ENCODE measurements around the gene BCAR1. TPM values are rescaled to one million over a fixed set of nuclear protein-coding genes. Genes with fewer than 3 reads are reported as not detected.

The BCAR1 gene
- polyA plus RNA-seq, 2 of the 4 experiments (the other 2 are of a cell fraction): 10.2 to 35.8 TPM

DNA sequence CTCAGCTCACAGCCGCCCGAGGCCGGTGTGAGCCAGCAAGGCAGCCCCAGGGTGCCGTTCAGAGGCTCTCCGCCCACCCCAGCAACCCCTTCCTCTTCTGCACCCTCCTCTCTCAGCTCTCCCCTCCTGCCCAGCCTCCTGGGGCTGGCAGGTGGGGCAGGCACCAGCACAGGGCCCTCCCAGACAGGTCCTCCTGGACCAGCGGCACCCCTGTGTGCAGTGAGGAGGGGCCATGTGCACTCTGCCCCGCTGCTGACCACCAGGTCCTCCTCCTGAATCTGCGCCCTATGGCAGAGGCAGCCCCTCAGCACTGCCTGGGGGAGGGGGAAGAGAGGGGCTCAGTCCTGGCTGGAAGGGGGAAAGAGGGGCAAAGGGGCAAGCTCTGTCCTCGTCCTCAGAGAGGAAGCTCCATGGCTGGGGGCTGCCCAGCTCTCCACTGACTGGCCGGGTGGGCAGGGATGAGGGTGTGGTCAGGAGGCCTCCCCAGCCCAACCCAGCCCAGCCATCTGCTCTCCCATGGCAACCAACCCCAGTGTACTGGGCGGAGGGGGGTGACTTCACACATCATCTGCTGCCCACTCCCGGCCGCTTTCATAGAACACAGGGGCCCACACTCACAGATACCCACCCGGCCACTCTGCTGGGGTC is 5.4 kb upstream of the BCAR1 start:
- FAIRE-seq: no peak
- POLR2A ChIA-PET: interaction anchor here (1.0 kb wide), 1 partner anchor 10 kb away, joined by 3 read pairs; no protein-coding TSS in a partner anchor

DNA sequence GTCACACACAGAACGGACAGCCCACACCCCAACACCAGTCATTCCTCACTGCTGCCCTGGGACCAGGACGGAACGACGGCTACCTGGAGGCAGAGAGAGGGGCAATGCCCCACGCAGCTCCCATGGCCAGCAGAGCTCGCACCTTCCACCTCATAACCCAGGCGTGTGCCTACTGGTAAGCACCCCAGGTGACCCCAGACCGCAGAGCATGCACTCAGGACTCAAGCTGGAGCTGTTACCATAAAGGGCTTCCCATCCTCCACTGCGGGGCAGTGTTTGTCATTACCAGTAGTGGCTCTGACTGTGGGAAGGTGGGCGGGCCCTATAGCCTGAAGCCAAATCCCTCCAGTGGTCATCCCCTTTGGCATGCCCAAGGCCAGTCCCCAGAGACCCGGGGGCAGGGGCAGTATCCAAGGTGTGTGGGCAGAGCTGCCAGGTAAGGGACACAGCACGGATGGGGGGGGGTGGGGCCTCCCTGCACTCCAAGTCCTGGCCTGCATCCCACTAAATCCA is 4.7 kb upstream of the BCAR1 start:
- TF ChIP-seq CHD4 (IDR thresholded peaks at IDR 0.05; ENCODE audit: borderline replicate concordance) (no peak), RCOR1 (IDR thresholded peaks at IDR 0.05; ENCODE audit: low read depth, low read length) (no peak), BHLHE40 (IDR thresholded peaks at IDR 0.05; ENCODE audit: low read depth, low read length) (no peak), KDM5A (IDR thresholded peaks at IDR 0.05) (no peak), POLR2A (IDR thresholded peaks at IDR 0.05; ENCODE audit: low read length) (no peak), RNF2 (IDR thresholded peaks at IDR 0.05; ENCODE audit: borderline replicate concordance, low read depth) (no peak), RAD21 (conservative IDR thresholded peaks at IDR 0.05 in 1 of 2, IDR thresholded peaks at IDR 0.05 in 1 of 2) (no peak), JUN (IDR thresholded peaks at IDR 0.05) (no peak), CBX8 (IDR thresholded peaks at IDR 0.05) (no peak), PHF8 (IDR thresholded peaks at IDR 0.05; ENCODE audit: borderline replicate concordance, low read depth) (no peak), RARB (CRISPR knock-in tag; IDR thresholded peaks at IDR 0.05) (no peak), NR3C1 (IDR thresholded peaks at IDR 0.05) (no peak), HOXB13 (CRISPR knock-in tag; IDR thresholded peaks at IDR 0.05; ENCODE audit: low read depth) (no peak), NPAS2 (CRISPR knock-in tag; IDR thresholded peaks at IDR 0.05; ENCODE audit: borderline replicate concordance) (no peak)
- TF ChIP-seq, protein P1, sequence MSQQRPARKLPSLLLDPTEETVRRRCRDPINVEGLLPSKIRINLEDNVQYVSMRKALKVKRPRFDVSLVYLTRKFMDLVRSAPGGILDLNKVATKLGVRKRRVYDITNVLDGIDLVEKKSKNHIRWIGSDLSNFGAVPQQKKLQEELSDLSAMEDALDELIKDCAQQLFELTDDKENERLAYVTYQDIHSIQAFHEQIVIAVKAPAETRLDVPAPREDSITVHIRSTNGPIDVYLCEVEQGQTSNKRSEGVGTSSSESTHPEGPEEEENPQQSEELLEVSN (IDR thresholded peaks at IDR 0.05; ENCODE audit: borderline replicate concordance, low read depth): no peak
- TF ChIP-seq, protein P2, sequence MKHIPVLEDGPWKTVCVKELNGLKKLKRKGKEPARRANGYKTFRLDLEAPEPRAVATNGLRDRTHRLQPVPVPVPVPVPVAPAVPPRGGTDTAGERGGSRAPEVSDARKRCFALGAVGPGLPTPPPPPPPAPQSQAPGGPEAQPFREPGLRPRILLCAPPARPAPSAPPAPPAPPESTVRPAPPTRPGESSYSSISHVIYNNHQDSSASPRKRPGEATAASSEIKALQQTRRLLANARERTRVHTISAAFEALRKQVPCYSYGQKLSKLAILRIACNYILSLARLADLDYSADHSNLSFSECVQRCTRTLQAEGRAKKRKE (CRISPR knock-in tag; IDR thresholded peaks at IDR 0.05; ENCODE audit: low read depth): no peak
- TF ChIP-seq, protein P3, sequence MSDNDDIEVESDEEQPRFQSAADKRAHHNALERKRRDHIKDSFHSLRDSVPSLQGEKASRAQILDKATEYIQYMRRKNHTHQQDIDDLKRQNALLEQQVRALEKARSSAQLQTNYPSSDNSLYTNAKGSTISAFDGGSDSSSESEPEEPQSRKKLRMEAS (IDR thresholded peaks at IDR 0.05): no peak
- Histone ChIP-seq H3K4me3 (no peak overlapping the region), H3K27ac (peak overlapping the region in 1 of 2 experiments; percentile 59; a peak in 2 of 6 replicates), H3K4me2 (0 out of 3 replicates have a peak overlapping the region, but pooled peaks have one; percentile 8), H3K4me1 (peaks cover 59% of the 10 kb centered on the region), H3K9me3 (no peaks in the 10 kb centered on the region)
- DNase-seq (ENCODE audit: low read depth in 1 of 2, low spot score in 1 of 2) (no peak), FAIRE-seq (no peak), ATAC-seq (no peak)
- CTCF ChIA-PET: interaction anchor here (1.3 to 3.8 kb wide), 3 partner anchors 22 to 261 kb away, joined by 3 to 48 read pairs (median 4); no protein-coding TSS in a partner anchor
- POLR2A ChIA-PET: no interaction called here
- WGBS (ENCODE audit: missing lambda C conversion rate): 91% methylated on average over 7 of the region's 12 CpGs

More for the DNA sequence above, 5.4 kb upstream of the BCAR1 start:
- 81% methylated on average over 9 of the region's 14 CpGs for WGBS (ENCODE audit: missing lambda C conversion rate)
- DNase-seq (ENCODE audit: low read depth in 1 of 2, low spot score in 1 of 2) (no peak), ATAC-seq (no peak)
- no peak overlapping the region for H3K4me3 ChIP-seq
- no peaks in the 10 kb centered on the region for H3K9me3 ChIP-seq
- CTCF ChIA-PET: interaction anchor here (1.0 to 3.8 kb wide), 3 partner anchors 10 to 260 kb away, joined by 3 to 48 read pairs (median 4); no protein-coding TSS in a partner anchor
- TF ChIP-seq, protein P3 (IDR thresholded peaks at IDR 0.05): no peak
- TF ChIP-seq, protein P1 (IDR thresholded peaks at IDR 0.05; ENCODE audit: borderline replicate concordance, low read depth): no peak
- no peak for TF ChIP-seq FOSB (CRISPR knock-in tag; IDR thresholded peaks at IDR 0.05)
- TF ChIP-seq RCOR1 (IDR thresholded peaks at IDR 0.05; ENCODE audit: low read depth, low read length): no peak
- TF ChIP-seq CBX8 (IDR thresholded peaks at IDR 0.05): no peak
- no peak for TF ChIP-seq ZNF302 (CRISPR knock-in tag; IDR thresholded peaks at IDR 0.05)
- TF ChIP-seq SMC3 (IDR thresholded peaks at IDR 0.05): no peak
- TF ChIP-seq RAD21 (conservative IDR thresholded peaks at IDR 0.05 in 1 of 2, IDR thresholded peaks at IDR 0.05 in 1 of 2): no peak
- TF ChIP-seq JUNB (IDR thresholded peaks at IDR 0.05): no peak
- TF ChIP-seq CBX2 (IDR thresholded peaks at IDR 0.05; ENCODE audit: borderline replicate concordance, low read depth): no peak
- TF ChIP-seq NR3C1 (IDR thresholded peaks at IDR 0.05): no peak
- TF ChIP-seq, protein P4, sequence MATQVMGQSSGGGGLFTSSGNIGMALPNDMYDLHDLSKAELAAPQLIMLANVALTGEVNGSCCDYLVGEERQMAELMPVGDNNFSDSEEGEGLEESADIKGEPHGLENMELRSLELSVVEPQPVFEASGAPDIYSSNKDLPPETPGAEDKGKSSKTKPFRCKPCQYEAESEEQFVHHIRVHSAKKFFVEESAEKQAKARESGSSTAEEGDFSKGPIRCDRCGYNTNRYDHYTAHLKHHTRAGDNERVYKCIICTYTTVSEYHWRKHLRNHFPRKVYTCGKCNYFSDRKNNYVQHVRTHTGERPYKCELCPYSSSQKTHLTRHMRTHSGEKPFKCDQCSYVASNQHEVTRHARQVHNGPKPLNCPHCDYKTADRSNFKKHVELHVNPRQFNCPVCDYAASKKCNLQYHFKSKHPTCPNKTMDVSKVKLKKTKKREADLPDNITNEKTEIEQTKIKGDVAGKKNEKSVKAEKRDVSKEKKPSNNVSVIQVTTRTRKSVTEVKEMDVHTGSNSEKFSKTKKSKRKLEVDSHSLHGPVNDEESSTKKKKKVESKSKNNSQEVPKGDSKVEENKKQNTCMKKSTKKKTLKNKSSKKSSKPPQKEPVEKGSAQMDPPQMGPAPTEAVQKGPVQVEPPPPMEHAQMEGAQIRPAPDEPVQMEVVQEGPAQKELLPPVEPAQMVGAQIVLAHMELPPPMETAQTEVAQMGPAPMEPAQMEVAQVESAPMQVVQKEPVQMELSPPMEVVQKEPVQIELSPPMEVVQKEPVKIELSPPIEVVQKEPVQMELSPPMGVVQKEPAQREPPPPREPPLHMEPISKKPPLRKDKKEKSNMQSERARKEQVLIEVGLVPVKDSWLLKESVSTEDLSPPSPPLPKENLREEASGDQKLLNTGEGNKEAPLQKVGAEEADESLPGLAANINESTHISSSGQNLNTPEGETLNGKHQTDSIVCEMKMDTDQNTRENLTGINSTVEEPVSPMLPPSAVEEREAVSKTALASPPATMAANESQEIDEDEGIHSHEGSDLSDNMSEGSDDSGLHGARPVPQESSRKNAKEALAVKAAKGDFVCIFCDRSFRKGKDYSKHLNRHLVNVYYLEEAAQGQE (IDR thresholded peaks at IDR 0.05): no peak
- TF ChIP-seq CEBPB (IDR thresholded peaks at IDR 0.05): no peak
- TF ChIP-seq MAFK (IDR thresholded peaks at IDR 0.05; ENCODE audit: partially characterized antibody): no peak
- TF ChIP-seq EHMT2 (IDR thresholded peaks at IDR 0.05; ENCODE audit: low read depth): no peak
- no peak for TF ChIP-seq HEYL (CRISPR knock-in tag; IDR thresholded peaks at IDR 0.05)
- TF ChIP-seq HOXB13 (CRISPR knock-in tag; IDR thresholded peaks at IDR 0.05; ENCODE audit: low read depth): no peak
- TF ChIP-seq RARB (CRISPR knock-in tag; IDR thresholded peaks at IDR 0.05): no peak
- no peak for TF ChIP-seq ZFP36 (IDR thresholded peaks at IDR 0.05; ENCODE audit: borderline replicate concordance, partially characterized antibody)
- TF ChIP-seq RFX5 (IDR thresholded peaks at IDR 0.05): no peak
- H3K4me2 ChIP-seq: no peak overlapping the region
- H3K27ac ChIP-seq: peak overlapping the region in 1 of 2 experiments; percentile 59; a peak in 3 of 6 replicates
- peaks cover 61% of the 10 kb centered on the region for H3K4me1 ChIP-seq
